Measurements from ENCODE around the gene GPRC5C.

DNA sequence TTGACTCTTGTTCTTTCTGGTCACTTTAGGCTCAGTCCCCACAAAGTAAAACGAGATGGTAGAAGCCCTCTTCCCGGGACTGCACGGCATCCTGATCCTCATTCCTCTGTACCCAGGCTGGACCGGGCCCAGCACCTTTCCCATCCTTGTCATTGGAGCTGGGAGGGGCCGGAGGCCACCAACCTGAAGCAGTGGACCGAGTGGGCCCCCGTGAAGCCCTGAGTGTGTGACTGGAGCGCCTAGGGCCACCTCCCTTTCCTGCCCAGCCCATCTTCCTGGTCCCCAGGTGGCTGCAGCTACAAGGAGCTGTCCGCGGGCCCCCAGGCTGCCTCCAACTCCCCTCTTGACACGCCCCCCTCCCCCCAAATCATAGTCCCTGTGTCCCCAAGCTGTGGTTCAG, 17.4 kb downstream of the GPRC5C start:
- TF ChIP-seq, protein P1, sequence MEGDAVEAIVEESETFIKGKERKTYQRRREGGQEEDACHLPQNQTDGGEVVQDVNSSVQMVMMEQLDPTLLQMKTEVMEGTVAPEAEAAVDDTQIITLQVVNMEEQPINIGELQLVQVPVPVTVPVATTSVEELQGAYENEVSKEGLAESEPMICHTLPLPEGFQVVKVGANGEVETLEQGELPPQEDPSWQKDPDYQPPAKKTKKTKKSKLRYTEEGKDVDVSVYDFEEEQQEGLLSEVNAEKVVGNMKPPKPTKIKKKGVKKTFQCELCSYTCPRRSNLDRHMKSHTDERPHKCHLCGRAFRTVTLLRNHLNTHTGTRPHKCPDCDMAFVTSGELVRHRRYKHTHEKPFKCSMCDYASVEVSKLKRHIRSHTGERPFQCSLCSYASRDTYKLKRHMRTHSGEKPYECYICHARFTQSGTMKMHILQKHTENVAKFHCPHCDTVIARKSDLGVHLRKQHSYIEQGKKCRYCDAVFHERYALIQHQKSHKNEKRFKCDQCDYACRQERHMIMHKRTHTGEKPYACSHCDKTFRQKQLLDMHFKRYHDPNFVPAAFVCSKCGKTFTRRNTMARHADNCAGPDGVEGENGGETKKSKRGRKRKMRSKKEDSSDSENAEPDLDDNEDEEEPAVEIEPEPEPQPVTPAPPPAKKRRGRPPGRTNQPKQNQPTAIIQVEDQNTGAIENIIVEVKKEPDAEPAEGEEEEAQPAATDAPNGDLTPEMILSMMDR (IDR thresholded peaks at IDR 0.05) = no peak
- TF ChIP-seq EZH2 (IDR thresholded peaks at IDR 0.05) = no peak
